DMS153 treated with DMSO at 0.1 percent for 48 hours (cell line): Measurements from ENCODE around the gene TNNC2.
"Not testable (repeated sequence)": the region's sequence is repeated elsewhere in the genome, so short reads cannot be mapped to it uniquely, and the experiment has no call there.

Source experiments
- DNase-seq: peaks from one replicate; lab custom pipeline; 2025; ENCODE audit not compliant: unreplicated experiment; lab: John Stamatoyannopoulos, UW

TNNC2 gene

DNA sequence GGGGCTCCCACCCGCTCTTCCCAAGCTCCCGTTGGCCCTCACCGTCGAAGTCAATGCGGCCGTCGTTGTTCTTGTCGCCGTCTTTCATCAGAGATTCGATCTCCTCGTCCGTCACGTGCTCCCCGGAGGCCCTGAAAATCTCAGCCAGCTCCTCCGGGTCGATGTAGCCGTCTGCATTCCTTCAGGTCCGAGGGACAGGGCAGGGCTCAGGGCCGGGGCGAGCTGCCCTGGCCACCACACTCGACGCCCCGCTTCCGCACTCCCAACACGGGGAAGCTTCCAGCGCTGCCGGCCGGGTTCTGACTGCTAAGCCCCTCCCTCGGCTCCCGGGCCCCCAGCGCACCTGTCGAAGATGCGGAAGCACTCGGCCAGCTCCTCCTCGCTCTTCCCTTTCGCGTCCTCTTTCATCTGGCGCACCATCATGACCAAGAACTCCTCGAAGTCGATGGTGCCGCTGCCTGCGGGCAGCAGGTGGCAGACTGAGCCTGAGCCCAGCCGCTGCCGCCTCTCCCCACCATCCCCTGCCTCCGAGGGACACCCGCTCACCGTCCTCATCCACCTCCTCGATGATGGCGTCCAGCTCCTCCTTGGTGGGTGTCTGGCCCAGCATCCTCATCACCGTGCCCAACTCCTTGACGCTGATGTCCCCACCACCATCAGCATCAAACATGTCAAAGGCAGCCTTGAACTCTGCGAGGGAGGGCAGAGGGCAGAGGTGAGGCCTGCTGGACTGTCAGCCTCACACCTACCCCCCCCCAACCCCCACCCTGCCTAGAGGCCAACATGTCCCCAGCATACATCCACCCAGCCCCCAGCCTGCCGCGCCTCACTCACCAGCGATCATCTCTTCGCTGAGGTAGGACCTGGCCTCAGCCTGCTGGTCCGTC, 2.9 kb downstream of the TNNC2 start:
- DNase-seq, result peak; percentile 13

DNA sequence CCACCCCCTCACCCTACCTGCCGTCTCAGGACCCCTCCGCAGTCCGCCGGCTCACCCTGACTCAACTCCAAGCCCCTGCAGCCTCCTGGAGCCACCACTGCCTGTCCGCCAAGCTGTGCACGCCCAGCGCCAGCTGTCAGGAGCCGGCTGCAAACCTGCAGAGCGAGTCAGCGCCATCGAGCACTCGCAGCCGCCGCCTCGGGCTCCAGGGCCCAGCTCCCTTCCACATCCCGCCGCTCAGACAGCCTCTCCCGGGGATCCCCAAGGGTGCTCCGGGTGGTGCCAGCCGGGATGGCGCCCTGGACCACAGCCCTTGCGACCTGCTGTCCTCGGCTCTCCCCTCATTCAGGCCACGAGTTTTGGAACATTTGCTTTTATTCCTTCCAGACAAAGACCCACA, 4.3 kb downstream of the TNNC2 start:
- peak; percentile 16 for DNase-seq

DNA sequence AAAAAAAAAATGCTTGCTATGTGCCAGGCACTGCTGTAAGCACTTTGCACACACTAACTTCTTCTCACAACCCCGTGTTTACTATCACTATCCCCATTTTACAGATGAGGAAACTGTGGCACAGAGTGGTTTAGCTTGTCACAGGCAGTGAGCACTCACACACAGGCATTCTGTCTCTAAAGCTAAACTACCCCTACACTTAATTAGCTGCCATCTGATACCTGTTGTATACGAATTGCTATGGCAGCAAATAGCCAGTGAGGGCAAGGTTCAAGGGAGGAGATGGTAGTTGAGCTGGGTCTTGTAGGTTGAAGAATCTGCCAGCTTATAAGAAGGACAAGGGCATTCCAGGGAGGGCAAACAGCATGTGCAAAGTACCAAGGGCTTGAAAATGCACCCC, 5.2 kb downstream of the TNNC2 start:
- no peak for DNase-seq

DNA sequence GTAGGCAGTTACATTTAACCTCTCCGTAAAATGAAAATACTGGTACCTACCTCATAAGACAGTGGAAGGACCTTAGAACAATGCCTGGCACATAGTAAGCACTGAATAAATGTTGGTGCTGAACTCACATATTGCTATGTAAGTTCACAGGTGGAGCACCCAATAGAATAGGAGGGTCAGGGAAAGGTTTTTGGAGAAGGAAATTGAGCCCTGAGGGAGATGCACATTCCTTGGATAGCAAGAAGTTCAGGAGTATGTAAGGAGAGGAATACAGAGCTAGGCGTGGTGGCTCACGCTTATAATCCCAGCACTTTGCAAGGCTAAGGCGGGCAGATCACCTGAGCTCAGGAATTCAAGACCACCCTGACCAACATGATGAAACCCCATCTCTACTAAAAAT, 7.6 kb downstream of the TNNC2 start:
- no peak for DNase-seq

DNA sequence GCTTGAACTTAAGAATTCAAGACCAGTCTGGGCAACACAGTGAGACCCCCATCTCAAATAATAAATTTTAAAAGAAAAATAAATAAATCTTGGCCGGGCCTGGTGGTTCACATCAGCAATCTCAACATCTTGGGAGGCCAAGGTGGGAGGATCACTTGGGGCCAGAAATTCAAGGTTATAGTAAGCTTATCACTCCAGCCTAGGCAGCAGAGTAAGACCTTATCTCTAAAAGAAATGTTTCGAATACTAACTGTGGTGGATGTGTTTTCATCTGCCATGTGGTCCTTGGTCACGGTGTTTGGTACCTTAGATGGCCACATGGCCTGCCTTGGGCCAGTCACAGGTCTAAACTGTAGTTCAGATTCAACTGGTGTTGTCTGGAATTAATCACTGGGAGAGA, 8.9 kb downstream of the TNNC2 start:
- DNase-seq, result no peak

DNA sequence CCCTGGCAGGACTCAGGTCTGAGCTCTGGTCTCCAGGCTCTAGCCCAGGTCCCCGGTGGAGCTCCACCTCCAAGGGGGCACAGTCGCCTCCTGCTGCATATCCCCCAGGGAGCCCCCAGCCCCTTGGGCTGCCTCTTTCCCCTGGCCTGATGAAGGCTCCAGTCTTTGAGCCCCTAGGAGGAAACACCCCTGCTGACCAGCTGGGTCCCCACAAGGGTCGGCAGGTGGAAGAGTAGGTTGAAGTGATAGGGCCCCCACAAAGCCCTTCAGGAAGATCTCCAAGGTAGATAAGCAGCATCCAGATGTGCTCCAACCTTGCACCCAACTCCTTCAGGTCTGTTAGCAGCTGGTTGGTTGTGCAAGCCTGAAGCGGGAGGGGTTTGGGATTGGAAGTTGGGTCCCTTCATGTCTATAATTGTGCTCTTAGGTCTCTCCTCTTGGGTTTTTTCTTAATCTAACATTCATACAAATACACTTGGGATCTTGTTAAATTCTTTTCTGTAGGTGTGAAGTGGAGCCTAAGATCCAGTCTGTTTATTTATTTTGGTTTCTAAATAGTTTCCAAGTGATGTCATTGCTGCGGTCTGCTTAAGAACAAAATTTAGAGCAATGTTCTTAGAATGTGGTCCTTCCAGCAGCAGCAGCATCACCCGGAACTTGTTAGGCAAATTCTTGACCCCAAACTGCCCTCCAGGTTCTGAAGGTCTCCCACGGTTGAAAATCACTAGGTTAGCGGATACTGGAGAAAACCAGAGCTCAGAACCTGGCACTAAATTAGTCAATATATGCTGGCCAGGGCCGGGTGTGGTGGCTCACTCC, 9.5 kb downstream of the TNNC2 start:
- DNase-seq, result no peak

DNA sequence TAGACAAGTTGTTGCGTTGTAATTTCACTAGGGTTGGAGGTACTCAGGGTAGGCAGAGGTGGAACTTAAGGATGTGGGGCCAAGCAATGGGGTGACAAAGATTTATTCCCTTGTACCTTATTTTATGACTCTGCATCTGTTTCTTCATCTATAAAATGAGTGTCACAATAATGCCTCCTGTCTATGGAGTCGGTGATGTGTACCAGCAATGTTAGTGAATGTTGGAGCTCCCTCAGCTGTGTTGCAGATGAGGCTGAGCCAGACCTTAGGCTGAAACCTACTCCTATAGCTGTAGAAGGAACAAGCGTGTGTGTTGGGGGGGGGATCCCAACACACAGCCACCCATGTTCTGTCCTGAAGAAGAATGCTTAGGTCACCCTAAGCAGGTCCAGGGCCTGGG, 10.2 kb downstream of the TNNC2 start:
- no peak for DNase-seq

DNA sequence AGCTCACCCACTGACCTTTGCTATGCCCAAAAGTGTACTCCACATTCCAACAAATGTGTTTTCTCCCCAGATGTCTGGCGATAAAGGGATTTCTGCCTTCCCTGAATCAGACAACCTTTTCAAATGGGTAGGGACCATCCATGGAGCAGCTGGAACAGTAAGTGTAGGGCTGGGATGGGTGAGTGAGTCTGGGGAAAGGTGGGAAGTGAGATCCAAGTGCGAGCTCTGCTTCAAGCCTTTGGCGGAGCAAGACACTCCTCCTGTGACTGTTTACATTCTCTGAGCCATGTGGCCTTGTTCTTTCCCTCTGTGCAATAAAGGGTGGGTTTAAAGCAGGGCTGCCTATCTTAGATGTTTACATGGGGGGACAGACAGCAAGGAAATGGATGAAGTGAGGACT, 12.8 kb downstream of the TNNC2 start:
- no peak for DNase-seq

DNA sequence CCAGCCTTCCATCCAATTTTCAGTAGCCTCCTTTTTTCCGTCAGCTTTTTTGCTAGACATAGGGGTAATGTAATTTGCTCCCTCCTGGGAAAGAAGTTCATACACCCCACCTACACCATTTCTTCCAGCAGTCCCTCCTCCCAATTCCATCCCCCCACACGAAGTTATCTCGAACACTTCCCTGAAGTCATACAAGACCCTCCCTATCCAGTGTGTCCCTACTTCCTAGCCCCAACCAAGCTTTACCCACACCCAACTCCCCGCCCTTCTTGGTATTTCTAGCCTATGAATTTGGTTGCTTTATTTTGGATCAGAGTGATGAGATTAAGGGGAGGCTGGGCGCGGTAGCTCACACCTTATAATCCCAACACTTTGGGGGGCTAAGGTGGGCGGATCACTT, 13.6 kb downstream of the TNNC2 start:
- no peak for DNase-seq

DNA sequence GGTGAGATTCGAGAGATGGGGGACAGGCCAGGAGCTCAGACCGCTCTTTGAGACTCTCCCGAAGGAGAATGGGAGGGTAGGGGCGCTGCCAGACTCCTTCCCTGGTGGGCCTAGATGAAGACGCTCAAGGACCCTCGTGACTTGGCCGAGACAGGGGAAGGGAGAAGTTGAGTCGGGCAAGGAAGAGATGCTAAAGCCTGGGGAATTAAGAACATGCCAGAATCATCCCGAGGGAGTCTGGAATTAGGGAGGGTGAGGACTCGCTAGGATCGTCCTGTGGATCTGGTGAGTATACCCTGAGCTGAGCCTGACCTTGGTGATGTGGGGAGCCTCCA, 14.1 kb downstream of the TNNC2 start:
- DNase-seq, result no peak

DNA sequence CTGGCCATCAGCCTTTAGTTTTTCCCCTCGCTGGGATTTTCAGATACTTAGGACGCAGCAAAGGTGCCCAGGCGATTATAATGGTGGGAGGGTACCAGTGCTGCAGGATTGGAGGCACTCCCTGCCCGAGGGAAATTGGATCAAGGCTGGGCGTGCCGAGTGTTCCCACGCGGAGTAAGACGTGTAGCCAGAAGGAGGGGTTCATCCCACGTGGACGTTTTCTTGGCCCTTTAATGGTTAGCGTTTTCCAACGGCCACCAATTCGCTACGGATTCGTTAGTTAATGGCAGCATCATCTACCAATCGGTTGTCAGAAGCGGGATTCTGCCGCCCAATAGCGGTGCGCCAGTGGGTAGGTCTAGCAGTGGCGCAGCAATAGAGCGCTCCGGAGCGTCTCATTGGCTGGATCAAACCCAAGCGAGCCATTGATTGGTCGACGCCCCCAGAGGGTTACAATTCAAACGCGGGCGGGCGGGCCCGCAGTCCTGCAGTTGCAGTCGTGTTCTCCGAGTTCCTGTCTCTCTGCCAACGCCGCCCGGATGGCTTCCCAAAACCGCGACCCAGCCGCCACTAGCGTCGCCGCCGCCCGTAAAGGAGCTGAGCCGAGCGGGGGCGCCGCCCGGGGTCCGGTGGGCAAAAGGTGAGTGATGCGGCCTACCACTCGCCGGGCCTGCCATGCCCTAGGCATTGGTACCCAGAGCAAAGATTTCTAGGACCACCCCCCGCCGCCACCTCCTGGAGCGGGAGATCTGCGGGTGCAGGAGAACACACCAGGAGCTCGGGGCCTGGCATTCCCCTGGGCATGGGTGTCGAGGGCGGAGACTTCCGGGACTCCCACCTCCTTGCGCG, 14.7 kb downstream of the TNNC2 start, which contains the start of gene UBE2C:
UBE2C (plus strand) TSS at position 488 of the 849 bp plus-strand sequence; CDS start at position 540, 52 bp downstream.
- peak; percentile 98 for DNase-seq

DNA sequence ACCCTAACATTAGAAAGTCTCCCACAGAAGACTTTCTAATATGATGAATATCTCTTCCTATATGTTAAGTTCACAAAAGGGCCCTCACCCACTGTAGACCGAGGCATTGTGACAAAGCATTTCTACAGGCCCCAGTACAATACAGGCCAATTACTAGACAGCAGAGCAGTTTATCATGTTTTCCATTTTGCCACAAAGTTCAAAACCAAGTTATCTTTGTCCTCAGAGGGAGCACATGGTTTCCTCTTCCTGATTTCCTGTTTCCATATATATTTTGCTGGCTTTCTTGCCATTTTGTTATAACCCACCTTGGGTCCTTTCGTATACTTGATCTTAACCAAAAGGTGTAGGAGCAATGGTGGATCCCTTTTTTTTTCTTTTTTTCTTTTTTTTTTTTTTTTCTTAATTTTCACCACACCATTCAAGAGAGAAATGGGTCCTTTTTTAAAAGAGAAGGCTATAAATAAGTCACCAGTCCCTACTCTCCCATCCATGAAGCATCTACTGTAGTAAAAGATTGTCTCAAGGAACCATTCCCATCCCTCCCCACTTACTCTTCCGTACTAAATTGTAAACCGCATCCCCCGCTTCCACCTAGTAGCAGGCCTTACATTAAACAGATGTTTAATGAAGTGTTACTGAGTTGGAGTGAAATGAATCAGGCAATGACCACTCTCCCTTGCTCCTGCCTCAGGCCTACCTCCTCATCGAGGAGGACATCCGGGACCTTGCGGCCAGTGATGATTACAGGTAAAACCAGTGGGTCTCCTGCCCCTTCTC, 16.7 kb downstream of the TNNC2 start:
- no peak for DNase-seq

DNA sequence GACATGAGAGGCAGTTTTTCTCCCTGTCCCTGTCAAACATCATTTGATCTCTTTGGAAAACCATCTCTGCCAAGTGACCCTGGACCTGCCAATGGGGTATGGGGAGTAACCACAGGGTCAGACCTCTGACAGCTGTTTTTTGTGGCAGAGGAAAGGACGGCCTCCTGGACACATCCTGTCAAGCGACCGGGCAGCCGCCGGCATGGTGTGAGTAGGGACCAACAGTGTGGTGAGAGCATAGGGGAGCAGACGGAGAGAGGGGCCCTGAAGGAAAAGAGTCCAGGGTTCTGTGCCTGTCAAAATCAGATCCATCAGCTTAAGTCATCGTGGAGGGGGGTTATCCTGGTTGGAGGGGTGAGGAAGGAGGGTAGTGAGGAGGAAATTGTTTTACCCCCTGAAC, 25.3 kb downstream of the TNNC2 start:
- DNase-seq, result no peak

DNA sequence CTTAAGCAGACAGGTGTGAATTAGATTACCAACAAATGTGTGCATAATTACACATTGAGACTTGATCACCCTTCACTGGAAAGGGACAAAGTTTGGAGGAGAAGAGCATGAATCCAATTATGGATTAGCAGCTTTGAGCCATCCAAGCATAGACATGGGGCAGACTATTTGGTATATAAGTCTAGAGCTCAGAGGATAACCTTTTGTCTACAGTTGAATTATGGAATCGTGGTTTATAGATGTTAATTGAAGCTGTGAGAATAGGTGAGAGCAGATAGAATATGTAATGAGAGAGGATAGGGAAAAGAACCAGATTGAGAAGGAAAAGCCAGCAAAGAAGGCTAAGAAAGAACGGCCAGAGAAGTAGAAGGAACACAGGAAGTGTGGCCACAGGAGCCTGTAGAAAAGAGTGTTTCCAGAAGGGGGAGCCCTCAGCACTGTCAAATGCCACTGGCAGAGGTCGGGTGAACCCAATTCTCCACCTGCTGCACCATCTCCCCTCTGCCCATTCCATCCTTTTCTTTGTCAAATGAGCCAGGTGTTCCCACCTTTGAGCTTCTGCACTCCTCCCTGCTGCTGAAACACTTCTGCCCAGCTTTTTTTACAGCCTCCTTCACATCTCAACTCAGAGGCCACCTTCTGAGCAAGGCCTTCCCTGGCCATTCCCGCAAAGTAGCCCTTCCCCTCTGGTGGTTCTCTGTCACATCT, 28.0 kb downstream of the TNNC2 start:
- DNase-seq, result peak; percentile 31

DNA sequence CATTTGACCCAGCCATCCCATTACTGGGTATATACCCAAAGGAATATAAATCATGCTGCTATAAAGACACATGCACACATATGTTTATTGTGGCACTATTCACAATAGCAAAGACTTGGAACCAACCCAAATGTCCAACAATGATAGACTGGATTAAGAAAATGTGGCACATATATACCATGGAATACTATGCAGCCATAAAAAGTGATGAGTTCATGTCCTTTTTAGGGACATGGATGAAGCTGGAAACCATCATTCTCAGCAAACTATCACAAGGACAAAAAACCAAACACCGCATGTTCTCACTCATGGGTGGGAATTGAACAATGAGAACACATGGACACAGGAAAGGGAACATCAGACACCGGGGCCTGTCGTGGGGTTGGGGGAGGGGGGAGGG, 29.2 kb downstream of the TNNC2 start:
- not testable (repeated sequence) for DNase-seq

DNA sequence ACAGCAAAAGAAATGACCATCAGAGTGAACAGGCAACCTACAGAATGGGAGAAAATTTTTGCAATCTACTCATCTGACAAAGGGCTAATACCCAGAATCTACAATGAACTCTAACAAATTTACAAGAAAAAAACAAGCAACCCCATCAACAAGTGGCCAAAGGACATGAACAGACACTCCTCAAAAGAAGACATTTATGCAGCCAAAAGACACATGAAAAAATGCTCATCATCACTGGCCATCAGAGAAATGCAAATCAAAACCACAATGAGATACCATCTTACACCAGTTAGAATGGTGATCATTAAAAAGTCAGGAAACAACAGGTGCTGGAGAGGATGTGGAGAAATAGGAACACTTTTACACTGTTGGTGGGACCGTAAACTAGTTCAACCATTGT, 29.6 kb downstream of the TNNC2 start:
- not testable (repeated sequence) for DNase-seq

DNA sequence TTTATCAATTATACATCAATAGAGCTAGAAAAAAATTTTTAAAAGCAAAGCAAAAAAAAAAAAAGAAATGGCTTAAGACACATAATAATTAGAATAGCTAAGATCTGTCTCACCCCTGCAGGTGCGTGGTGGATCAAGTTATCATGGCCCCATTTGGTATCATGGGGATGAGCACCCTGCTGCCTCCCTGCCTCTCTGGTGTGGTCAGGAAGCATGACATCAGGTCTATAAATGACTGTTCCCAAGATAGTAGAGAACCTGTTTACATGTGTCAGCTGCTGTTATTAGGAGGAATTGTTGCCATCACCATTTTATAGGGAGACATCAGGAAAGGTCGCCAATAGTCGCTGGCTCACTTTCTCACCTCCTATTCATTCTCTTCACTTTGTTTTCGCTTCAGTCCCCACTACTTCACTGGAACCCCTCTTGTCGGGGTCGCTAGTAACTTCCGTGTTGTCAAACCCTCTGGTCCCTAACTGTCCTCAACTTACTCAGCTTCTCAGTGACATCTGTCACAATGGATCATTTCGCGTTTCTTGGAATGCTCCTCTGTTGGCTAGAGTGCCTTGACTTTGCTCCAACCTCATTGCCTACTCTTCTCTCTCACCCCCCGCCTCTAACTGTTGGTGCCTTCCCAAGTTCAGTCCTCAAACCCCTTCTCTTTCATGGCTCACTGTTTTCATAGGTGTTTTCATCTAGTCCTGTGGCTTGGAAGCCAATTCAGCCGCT, 30.6 kb downstream of the TNNC2 start:
- no peak for DNase-seq

DNA sequence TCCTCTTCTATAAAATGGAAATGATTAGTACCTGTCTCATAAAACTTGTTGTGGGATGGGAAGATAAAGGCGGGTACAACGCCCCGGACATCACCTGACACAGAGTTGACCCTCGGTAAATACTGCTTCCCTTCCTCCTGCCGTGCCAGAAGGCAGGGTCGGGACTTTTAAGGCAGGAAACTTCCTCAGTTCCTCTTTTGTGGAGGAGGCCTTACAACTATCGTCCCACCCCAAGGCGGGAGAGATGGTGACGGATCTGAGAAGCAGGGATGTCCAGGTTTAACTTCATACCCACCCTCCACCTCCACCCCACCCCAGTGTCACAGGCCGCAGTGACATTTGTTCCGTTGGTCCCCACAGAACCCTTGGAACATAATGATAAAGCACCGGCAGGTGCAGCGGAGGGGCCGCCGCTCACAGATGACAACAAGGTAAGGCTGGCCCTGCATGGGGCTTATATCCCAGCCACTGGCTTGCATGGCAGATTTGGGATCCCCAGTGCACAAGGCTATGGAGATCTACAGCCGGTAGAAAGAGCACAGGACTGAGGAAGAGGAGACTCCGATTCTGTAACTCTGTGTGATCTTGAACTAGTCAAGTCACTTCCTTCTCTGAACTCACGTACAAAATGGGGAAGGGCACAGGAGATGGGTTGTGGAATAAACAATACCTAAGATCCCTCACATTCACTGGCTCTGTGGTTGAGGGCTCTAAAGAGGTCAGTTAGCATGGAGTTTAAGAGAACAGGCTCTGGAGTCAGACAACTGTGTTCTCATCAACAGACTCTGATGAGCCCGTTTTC, 34.6 kb downstream of the TNNC2 start:
- DNase-seq, result no peak
